HG03354 (cell line): ENCODE results near the gene PALB2.
"Not testable (repeated sequence)": the region's sequence is repeated elsewhere in the genome, so short reads cannot be mapped to it uniquely, and the experiment has no call there.

Source experiments
- ATAC-seq: cut with Tn5 transposase; IDR thresholded peaks from one replicate; pipeline ENCODE4 v1.9.1; 2021; ENCODE audit warnings: mild to moderate bottlenecking; ENCODE audit not compliant: unreplicated experiment, poor library complexity, severe bottlenecking

The PALB2 gene

DNA sequence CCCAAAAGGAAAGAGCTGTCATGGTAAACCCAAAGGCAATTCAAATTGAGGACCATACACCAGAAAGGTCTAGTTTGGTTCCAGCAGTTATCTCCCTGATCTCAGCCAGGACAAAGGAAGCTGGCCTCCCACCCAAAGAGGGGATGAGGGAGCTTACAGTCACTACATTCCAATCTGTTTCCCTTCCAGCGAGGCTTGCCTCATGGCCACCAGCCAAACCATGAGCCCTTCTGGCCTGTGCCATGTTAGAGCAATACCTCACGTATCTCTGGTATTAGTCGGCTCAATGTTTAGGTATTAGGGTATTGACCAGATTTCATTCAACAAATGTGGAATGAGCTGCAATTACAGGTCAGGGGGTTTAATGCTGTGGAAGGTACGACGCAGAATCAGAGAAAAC, 53.4 kb downstream of the PALB2 start:
- no peak for ATAC-seq

DNA sequence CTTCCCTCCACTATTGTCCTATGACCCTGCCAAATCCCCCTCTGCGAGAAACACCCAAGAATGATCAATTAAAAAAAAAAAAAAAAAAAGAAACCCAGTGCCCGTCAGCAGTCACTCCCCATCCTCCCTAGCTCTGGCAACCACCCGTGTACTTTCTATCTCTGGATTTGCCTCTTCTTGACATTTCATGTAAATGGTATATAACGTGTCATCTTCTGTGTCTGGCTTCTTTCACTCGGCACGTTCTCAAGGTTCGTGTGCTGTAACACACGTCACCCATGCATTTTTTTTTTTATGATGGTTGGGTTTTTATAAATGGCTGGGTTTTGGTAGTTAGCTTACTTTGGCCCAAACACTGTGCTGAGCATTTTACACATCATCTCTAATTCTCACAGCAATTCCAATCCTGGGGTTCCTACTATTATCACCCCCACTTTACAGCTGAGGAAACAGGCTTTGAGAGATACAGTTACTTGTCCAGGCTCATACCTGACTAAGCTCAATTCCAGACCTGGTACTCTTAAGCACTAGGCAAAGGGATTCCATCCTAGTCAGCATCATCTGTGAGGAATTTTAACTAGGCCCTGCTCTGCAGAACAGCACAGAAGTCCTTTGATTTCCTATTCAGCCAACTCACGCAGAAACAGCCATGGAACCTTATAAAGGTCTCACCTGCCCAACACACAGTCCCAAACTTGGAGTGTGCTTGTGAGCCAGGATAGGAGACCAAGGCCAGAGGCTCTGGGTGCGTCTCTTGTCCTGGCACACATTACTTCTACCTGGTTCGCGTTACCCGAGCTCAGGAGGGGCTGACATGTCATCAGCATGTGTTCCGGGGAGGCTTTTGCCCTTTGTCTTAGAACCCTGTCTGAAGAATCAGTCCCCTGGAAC, 56.7 kb downstream of the PALB2 start:
- no peak for ATAC-seq

DNA sequence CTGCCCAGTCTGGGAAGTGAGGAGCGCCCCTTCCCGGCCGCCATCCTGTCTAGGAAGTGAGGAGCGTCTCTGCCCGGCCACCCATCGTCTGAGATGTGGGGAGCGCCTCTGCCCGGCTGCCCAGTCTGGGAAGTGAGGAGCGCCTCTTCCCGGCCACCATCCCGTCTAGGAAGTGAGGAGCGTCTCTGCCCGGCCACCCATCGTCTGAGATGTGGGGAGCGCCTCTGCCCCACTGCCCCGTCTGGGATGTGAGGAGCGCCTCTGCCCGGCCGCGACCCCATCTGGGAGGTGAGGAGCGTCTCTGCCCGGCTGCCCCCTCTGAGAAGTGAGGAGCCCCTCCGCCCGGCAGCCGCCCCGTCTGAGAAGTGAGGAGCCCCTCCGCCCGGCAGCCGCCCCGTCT, 57.8 kb downstream of the PALB2 start:
- not testable (repeated sequence) for ATAC-seq

DNA sequence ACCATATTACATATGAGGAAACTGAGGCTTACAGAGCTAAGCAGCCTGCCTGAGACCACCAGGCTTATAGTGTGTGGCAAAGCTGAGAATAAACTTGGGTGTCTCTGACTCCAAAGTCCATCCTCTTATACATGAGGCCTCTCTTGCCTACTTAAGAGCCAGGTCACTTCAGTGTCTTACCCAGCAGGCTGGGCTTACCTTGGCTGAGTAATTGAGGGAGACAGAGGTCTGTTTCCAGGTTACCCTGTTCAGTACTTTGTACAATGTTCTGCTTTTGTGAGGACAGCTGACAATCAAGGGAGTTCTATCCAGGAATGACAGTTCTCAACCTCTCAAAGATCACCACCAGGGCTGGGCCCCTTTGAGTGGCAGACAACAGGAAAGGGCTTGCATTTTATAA, 59.3 kb downstream of the PALB2 start:
- no peak for ATAC-seq

DNA sequence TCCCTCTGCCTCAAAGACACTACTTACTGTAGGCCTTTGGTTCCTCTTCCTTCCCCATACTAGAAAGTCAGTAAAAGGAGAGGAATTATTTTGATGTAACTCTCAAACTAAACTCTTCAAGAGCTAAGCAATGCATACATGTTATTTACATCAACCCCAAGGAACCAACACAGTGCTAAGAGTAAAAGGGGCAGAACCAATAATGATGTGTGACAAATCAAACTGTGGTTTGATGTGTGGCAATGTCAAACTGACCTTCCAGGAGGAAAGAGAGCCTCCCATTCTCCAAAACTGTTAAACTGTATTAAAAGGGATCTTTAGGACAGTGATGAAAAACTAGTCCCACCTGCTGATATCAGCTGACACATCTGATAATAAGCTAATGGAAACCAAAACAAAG, 60.7 kb downstream of the PALB2 start:
- ATAC-seq: no peak

DNA sequence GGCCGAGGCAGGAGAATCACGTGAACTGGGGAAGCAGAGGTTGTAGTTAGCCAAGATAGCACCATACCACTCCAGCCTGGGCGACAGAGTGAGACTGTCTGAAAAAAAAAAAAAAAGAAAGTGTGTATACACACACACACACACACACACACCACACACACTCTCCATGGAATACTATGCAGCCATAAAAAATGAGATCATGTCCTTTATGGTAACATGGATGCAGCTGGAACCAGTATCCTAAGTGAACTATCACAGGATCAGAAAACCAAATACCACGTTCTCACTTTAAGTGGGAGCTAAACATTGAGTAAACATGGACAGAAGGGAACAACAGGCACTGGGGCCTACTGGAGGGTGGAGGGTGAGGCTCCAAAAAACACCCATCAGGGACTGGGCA, 61.7 kb downstream of the PALB2 start:
- no peak for ATAC-seq

DNA sequence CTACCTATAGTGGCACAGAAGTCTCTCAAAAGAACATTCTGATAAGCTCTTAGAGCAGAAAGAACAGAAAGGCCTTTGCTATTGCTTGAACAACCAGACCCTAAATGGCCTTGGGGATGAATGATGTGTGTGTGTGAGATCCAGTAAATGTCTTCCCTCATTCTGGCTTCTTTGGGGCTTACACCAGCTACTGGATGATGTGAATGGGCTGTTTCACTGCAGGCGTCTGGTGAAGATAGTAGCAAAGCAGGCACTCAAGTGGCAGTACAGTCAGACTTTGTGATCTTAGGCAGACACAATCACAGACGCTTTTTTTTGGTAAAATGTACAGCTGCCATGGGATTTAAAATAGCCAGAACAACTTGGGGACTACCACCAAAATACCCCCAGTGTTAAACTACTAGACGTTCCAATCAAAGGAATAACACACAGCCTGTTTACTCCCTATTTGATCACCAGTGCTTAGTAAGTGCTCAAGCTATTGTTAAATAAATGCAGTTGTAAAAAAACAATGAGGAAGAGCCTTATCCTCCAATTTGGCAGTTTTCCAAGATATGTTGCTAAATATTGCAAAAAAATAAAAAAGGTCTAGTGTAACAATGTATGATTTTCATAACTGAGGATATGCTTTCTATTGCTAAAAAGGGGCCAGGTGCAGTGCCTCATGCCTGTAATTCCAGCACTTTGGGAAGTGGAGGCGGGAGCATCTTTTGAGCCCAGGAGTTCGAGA, 62.8 kb downstream of the PALB2 start:
- ATAC-seq: no peak

DNA sequence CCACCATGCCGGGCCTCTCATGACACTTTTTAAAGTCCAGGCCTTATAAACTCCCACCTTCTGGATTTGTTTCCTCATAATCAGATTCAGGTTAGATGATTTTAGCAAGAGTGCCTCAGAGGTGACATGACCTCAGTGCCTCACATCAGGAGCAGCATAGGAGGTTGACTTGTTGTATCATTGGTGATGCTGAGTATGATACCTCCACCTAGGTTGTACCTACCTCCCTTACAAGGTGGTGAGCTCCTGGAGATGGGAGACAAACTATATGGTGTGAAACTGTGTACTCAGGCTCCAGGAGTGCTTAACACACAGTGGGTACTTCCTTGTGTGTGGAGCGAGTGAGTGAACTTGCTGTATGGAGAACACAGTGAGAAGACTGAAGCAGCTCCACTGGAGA, 63.6 kb downstream of the PALB2 start:
- ATAC-seq: no peak

DNA sequence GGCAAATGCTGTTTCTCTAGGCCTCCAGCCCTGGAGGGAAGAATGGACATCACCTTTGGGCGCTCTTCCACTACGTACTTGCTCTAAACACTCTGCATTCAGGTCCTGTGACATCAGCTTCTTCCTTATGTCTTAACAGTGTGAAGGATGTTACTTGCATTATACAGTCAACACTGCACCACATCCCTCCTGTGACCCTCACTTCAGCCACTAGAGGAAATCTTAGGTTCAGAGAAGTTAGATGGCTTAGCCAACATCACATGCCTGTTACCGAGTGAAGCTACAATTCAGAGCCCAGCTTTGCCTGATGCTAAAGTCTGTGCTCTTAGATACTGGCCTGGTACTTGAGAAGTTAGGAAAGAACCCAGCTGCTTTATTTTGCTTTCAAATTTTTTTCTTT, 65.3 kb downstream of the PALB2 start:
- ATAC-seq: no peak

DNA sequence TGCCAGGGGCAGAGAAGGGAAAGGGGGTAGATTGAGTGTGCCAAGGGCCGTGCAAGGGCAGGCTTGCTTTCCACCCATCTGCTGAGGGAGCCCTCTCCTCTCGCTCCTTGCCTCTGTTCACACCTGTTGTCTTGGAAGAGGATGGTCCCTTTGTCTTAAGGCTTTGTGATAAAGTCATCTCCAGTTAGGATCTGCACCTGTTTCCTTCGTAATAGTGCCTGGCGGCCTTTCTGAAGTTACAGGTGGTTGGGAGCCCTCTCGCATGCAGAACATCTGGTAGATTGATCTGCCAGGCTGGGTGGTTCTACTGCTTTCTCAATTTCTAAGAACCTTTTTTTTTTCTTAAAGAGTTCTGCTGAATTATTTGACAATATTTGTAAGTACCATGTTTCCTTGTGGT, 67.3 kb downstream of the PALB2 start:
- no peak for ATAC-seq

DNA sequence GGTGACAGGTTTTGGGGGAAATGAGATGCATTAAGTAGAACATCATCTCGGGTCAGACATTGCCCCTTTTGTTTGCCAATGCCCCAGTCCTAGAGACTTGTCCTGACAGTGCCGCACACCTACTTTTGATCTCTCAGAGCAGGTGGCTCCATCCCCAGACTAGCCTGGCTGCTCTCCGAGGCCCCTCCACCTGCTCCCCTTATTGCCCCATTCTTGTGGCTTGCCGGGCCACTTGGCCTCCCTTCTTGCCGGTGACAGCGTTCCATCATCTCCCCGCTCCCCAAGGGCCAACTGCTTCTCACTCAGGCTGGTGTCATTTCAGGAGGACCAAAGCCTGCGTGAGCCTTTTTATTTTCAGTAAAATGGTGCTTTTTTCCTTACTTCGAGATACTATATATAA, 68.7 kb downstream of the PALB2 start:
- ATAC-seq: no peak

DNA sequence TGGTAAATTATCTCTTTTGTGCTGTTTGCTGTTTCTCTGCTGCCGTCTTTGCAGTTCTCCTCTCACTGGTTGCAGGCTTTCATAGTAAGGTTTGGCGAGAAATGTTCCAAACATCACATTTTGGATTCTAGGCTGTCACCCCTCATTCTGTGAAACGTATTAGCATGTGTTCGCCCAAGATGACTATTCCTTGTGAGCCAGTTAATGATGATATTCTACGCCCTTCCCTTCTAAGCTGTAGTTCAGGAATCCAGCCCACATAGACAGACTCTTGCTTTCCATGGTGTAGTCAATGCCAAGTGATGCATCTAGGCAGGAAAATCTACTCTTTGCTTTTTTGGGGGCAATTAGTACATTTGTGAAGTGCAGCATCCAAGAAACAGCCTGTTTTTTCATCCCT, 69.2 kb downstream of the PALB2 start:
- no peak for ATAC-seq

DNA sequence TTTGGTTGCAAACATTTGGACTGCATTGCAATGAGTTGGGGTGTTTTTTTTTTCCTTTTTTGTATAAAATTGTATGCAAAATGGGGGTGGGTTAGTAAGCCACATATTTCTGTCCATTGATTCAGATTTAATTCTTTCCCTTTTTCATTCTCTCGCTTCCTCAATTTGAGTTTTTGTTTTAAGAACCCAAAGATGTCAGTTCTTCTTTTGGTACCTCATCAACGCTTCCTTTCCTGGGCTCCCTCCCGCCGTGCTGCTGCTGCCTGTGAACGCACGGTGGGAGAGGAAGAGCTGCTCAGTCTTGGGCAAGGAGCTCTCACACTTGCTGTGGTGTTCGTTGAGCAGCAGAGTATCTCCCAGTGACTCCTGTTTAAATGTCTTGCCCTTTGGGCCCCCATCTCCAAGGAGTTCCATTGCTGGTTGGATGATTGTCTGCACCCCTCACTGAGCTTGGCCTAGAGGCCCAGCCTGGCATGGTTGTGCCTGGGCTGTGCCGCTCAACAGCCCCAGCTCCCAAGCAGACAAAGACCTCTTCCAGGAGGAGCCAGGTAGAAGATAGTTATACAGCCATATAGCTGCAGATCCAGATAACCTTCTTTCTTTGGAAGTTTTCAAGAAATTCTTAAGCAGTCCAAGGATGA, 70.0 kb downstream of the PALB2 start:
- ATAC-seq: no peak

DNA sequence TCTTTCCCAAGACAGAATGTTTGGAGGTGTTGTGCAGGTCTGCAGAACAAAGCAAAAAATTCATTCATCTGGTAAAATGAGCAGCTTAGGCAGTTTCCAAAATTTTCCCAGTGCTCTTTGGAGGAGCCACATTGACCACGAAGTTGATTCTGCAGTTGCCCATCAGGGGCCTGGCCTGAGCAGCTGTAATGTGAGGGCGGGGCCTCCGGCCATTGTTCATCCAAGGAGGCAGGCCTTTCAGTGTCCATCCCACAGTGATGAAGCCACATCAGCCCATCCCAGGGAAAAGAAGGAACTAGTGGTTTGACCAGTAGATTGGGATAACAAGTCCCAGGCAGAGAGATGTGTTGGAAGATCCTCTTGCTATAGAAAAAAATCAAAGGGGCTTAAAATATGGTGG, 73.5 kb downstream of the PALB2 start:
- ATAC-seq: no peak

DNA sequence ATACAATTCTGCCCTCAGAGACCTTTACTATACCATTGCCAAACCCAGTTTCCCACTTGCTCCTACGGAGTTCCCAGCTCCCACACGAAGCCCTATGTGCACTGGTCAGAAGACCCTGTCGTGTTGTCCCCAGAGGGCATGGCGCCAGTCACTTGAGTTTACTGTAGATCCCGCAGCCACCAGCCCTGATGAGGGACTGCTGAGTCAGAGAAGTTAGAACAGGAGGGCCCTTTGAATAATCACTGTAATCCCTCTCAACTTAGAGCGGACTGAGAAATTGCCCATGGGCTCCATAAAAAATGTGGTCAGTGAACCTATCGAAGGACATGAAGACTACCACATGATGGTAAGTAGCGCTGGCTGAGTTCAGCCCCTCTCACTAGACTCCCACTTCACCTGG, 74.4 kb downstream of the PALB2 start:
- ATAC-seq: no peak

DNA sequence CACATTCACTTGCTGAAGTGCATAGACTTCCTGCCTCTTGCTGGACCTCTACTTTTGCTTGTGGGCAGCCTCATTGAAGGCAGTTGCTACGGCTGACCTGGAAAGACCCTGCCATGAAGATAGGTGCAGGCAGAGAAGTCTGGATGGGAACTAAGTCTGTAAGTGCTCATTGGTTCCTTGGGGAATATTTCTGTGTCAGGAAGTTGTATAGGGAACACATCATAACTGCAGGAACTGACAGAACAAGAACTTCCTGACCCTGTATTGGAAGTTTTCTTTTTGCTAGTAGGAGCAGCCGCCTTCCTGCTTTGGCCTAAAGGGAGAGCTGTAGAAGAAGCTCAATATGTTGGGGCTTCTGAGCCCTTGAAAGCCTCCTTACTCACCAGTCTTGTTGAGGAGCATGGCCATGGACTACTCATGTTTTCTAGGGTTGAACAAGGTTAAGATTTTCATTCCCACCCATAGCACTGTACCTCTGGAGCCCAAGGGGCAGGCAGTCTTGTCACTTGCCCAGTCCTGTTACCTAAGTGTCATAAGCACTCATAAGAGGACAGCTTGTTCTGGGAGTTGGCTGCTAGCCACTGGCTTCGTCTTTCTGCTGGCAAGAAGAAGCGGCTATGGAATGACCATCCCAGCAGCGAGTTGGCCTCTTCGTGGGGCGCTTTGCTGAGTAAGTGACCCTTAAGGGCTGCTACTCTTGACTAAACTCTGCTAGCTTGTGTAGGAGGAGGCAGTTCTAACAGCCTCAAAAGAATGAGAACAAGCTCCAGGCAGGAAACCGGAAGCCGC, 76.3 kb downstream of the PALB2 start:
- no peak for ATAC-seq

DNA sequence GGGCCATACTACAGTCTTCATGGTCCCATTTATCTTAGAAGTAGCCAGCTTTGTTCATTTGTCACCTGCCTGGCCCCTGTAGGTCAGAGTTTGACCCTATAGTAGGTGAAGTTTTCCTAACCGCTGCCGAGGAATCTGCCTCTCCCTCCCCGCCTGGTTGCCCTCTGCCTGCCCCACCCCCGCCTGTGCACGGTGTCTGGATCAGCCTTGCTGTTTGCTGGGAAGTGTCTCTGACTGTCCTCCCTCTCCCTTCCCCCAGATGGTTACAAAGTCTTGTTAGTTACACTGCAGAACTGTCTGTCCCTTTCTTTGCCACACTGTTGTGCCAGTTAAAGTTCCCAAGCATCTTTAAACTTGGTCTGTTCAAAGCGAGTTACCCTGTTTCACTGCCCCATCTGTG, 77.9 kb downstream of the PALB2 start:
- ATAC-seq: no peak

DNA sequence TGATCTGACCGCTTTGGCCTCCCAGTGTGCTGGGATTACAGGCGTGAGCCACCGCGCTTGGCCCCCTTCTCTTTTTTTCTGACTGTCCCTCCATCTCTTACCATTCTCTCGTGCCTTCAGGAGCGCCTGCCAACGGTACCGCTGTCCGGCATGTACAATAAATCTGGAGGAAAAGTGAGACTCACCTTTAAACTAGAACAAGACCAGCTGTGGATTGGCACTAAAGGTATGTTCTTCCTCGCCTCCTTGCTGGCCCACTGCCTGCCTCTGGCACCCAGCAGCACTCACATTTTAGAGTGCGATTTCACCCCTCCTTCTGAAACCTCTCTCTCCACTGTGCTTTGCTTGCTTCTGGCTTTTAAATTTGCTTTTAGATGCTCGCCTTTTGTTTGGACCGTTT, 78.6 kb downstream of the PALB2 start:
- ATAC-seq: no peak

DNA sequence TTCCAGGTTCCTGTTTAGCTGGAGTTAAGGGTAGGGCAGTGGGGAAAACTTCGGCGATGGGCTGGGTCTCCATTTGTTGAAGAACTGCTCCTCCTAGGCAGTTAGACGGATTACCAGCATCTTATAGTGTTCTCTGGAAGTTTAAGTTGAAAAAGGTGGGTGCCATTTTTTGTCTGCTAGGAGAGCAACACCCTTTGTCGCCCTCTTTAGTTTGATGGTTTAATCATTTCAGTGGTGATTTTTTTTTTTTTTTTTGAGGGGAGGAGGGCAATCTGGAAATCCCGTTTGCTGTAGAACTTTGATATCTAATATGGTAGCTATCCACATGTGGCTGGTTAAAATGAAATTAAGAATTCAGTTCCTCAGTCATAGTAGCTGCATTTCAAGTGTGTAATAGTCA, 79.5 kb downstream of the PALB2 start:
- no peak for ATAC-seq
